GM21717 (cell line): ENCODE results near the gene GTF2H4.

Source experiments
- ATAC-seq: cut with Tn5 transposase; IDR thresholded peaks from one replicate; pipeline ENCODE4 v1.9.1; 2021; ENCODE audit warnings: mild to moderate bottlenecking, moderate library complexity; ENCODE audit not compliant: unreplicated experiment

GTF2H4 gene

DNA sequence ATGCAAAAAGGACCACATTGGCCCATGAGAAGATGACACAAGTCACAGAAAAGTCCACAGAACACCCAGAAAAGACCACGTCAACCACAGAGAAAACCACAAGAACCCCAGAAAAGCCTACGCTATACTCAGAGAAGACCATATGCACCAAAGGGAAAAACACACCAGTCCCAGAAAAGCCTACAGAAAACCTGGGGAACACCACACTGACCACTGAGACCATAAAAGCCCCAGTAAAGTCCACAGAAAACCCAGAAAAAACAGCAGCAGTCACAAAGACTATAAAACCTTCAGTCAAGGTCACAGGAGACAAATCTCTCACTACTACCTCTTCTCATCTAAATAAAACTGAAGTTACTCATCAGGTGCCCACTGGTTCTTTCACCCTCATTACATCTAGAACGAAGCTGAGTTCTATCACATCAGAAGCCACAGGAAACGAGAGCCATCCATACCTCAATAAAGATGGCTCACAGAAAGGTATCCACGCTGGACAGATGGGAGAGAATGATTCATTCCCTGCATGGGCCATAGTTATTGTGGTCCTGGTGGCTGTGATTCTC, 44.0 kb downstream of the GTF2H4 start:
- no peak for ATAC-seq

DNA sequence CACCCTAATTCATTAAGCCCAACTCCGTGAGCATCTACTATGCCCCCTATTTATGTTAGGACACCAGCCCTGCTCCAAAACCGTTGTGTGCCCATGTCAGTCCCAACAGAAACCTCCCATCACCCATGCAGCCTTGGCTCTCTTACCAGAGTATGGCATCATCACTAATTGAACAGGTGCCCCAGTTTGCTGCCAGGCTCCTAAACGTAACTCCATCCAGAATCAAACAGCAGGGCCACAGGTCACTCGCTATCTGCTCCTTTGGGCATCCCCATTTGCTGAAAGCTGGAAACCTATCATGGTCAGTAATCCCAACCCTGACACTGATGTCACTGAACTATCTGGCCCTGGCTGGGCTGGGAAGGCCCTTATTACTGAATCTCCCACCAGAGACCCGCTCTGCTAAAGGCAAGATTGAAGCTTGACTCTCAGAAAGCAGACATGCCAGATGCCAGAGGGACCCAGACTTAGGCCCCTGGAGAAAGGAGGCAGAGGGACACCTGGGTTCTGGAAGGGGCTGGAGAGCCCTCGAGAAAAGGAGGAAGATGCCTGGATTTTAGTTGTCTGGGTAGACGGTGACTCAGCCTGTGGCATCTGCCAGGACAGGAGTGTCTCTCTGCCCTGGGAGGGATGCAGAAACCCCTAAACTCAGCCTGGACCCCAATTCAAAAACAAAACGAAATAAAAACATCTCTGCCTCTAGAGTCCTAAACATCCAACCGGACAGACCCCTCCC, 46.8 kb downstream of the GTF2H4 start:
- no peak for ATAC-seq

DNA sequence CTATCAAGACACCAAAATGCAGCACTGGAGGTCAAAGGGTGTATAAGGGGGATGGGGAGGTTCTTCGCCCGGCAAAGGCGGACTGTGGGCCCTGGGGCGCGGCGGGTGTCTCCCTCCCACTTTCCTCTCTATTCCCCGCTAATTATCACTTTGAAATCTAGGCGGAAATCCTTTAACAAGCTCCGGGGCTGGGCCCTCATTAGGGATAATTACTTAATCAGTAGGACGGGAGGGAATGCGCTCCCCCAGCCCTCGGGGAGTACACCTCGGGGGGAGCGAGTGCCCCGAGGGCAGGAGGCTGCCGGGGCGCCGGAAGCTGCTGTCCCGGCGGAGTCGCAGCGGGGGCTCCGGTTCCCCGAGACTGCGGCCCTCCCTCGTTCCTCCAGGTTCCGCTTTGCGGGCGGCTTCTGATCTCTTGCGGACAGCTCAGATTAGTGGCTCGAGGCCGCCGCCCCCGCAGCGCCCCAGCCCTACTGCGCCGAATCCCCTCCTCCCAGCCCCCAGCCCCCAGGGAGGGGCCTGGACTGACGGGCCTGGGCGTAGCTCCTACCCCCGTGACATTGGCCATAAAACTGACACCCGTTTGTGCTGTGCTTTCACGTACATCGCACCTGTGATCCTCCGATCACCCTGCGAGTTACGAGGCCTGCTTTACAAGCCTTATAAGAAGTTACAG, 47.5 kb downstream of the GTF2H4 start:
- no peak for ATAC-seq

DNA sequence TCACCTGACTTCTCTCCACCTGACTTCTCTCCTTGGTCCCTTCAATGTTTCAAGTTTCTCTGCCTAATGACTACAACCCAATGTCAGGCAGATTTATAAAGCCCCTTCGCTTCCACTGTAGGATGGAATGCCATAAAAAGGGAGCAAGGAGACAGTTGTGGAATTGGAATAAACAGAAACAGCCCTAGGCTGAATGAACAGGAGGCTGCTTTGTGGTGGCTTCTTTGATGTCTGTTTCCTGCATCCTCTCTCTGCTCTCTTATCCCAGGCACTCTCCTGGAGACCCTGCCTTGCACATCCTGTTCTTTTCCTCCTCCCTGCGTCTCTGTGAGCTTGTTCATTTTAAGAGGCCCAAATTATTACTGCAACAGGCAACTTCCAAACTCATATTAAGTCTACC, 49.7 kb downstream of the GTF2H4 start:
- no peak for ATAC-seq

DNA sequence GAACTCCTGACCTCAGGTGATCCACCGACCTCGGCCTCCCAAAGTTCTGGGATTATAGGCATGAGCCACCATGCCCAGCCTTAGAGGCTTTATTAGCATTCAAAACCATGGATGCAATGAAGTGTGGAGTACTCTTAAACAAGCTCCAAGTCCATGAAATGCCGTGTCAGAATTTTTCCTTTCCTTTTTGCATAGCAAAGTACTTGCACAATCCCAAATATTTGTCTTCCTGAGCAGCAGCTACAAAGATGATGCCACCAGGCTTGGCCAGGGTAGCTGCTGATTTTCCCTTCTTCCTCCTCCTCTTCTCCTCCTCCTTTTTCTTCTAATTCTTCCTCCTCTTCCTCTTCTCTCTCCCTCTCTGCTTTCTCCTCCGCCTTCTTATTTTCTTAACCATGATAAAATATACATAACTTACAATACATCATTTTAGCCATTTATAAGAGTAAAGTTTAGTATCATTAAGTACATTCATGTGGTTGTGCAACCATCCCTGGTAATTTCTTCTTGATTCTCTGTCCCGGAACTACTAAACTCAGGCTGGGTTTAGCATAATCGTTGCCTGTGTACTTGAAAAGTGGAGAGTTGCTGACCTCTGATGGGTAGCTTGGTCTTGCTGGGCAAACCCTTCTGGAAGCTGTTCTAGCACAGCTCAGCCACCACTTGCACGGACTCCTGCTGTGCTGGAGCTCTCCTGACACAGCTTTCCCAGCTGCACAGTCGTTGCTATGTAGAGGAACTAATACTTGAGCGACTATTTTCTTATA, 53.1 kb downstream of the GTF2H4 start:
- ATAC-seq, result no peak

DNA sequence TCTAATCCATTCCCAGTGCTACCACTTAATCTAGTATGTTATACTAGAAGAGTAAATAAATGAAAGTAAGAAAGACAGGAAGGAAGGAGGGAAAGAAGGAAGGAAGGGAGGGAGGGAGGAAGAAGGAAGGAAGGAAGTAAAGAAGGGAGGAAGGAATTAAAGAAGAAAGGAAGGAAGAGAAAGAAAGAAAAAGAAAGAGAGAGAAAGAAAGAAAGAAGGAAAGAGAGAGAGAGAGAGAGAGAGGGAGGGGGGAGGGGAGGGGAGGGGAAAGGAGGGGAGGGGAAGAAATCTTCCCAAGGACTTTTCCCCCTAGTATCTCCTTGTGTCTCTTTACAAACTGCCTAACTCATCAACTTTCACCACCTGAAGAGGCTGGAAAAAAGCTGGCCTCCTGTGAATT, 54.7 kb downstream of the GTF2H4 start:
- no peak for ATAC-seq

DNA sequence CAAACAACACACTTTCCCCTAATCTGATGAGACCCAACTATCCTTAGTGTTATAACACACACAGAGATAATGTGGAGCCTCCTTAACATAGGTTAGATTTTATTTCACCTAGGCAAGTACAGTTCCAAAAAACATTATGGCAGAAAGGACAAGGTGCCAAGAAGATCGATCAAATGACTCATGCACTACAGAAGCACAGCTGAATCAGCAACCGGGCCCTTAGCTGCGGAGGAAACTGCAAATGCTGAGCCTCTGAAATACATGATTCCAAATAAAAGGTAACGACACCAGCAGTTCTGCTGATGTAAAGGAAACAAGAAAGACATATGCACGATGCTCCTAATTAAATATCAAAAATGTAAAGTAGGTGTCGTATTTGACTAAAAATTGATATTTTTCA, 55.6 kb downstream of the GTF2H4 start:
- no peak for ATAC-seq
